Muscle of leg (tissue), 11 donors: ENCODE measurements around the gene HM13. TPM values are rescaled to one million over a fixed set of nuclear protein-coding genes. Genes with fewer than 3 reads are reported as not detected.
A peak's percentile ranks its signal among the peaks of the same experiment; 100 is the strongest.
"Not testable (repeated sequence)": the region's sequence is repeated elsewhere in the genome, so short reads cannot be mapped to it uniquely, and the experiment has no call there.

ENCODE experiments used
- DNase-seq: peaks from one replicate; pipeline ENCODE4 v3.0.0; 2013
- H3K27ac ChIP-seq: one replicate; pipeline ENCODE4 v1.5.1; 2013; ENCODE audit warnings: mild to moderate bottlenecking, low read length, control low read depth
- H3K27me3 ChIP-seq: one replicate; pipeline ENCODE4 v1.6.1; 2013; ENCODE audit warnings: low read length; ENCODE audit not compliant: control insufficient read depth, insufficient read depth
- H3K36me3 ChIP-seq: one replicate; pipeline ENCODE4 v1.6.1; 2013; ENCODE audit warnings: low read length; ENCODE audit not compliant: control insufficient read depth, insufficient read depth
- H3K4me1 ChIP-seq: one replicate; pipeline ENCODE4 v1.6.1; 2013; ENCODE audit warnings: low read length; ENCODE audit not compliant: control insufficient read depth, insufficient read depth
- H3K4me3 ChIP-seq: one replicate; pipeline ENCODE4 v1.5.1; 2013; ENCODE audit warnings: low read length, control low read depth
- H3K9me3 ChIP-seq: replicated peaks from 2 replicates; pipeline ENCODE4 v1.6.1; 2013; ENCODE audit warnings: low read depth, low read length; ENCODE audit not compliant: control insufficient read depth
- WGBS: methylation state at CpG from one replicate; pipeline ENCODE4 v1.1.5; 2013; ENCODE audit warnings: missing lambda C conversion rate; ENCODE audit not compliant: insufficient coverage; 5-methylcytosine and 5-hydroxymethylcytosine counted together
- polyA plus RNA-seq, 8 donors: library from polyadenylated mRNA; unstranded; fragments of 120-200 nt; gene quantifications; one replicate each; pipeline versions ENCODE4 v1.2.1 to v1.2.3, GENCODE V29; 2013; ENCODE audit warnings: inconsistent platforms in 1 of 8, low replicate concordance in 1 of 8; ENCODE audit not compliant: insufficient read length in 8 of 8, insufficient read depth in 1 of 8
- total RNA-seq: library from RNA; stranded (reverse); fragments of 120-200 nt; gene quantifications from one replicate; pipeline ENCODE4 v1.2.4, GENCODE V29; 2013

The HM13 gene
- total and polyA plus RNA-seq, 9 donors, result 26.4 to 105 (median 78.5) TPM

DNA sequence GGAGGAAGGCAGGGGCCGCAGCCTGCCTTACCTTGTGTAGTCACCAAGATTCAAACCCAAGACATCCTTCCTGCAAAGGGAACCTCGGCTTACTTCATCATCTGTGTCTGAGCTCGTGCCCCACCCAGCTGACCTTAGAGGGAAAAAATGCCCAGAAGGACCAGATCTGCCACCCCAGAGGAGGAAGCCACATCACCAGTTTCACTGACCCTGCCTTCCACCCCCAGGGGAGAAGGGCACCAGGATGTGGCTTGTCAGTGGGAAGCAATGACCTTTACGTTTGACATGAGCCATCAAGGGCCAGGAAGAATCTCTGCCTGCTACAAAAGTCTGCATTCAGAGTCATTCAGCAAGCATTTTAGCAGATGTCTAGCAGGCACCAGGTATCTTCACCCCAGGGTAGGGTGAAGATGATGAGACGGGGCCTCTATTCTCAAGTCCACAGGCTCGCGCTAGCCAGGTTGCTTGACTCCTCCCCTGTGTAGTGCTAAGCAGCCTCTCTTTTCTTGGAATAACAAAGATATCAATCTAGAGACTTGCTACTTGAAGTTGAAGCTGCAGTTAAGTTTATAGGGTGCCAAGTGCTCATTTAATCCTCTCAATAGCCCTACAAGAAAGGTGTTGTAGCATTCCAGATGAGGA, 28.1 kb downstream of the HM13 start:
- Histone ChIP-seq H3K36me3 (peaks cover 63% of the 10 kb centered on the region), H3K27ac (no peak overlapping the region)

GRCh38 chr20:31542963-31543362, 28.7 kb downstream of the HM13 start:
- Histone ChIP-seq H3K9me3 (no peaks in the 10 kb centered on the region), H3K27ac (no peak overlapping the region), H3K27me3 (no peaks in the 10 kb centered on the region), H3K36me3 (peaks cover 58% of the 10 kb centered on the region), H3K4me3 (no peak overlapping the region), H3K4me1 (peaks cover 13% of the 10 kb centered on the region)
- WGBS, result 86% methylated on average over 5 of the region's 8 CpGs
- DNase-seq, result no peak

More for the DNA sequence above, 28.1 kb downstream of the HM13 start:
- Histone ChIP-seq H3K27me3 (no peaks in the 10 kb centered on the region), H3K4me1 (peaks cover 13% of the 10 kb centered on the region), H3K9me3 (no peaks in the 10 kb centered on the region), H3K4me3 (no peak overlapping the region)
- WGBS, result 73% methylated on average over 2 of the region's 7 CpGs
- DNase-seq, result no peak

GRCh38 chr20:31543966-31544598, 29.8 kb downstream of the HM13 start:
- Histone ChIP-seq H3K36me3 (peaks cover 58% of the 10 kb centered on the region), H3K4me1 (peaks cover 22% of the 10 kb centered on the region), H3K27me3 (no peaks in the 10 kb centered on the region), H3K9me3 (no peaks in the 10 kb centered on the region), H3K4me3 (no peak overlapping the region), H3K27ac (peak overlapping the region; percentile 35)
- DNase-seq, result peak; percentile 80
- WGBS, result 27% methylated on average over 1 of the region's 1 CpG

DNA sequence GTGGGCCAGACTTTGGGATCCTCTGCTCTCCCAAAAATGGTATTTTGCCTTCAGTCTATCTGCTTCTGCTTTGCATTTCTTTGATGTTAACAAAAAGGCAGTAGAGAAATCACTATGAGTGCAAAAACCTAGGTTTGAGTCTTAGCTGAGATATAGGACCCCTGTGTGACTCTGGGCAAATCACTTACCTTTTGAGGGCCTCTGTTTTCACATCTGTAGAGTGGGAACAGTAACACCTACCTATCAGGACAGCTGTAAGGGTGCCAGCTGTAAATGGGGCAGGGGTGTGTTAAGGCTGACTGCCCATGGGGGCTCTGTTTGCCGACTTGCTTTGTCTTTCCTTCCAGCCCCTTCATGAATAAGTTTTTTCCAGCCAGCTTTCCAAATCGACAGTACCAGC, 30.4 kb downstream of the HM13 start:
- Histone ChIP-seq H3K27ac (no peak overlapping the region), H3K27me3 (no peaks in the 10 kb centered on the region), H3K36me3 (peaks cover 59% of the 10 kb centered on the region), H3K9me3 (no peaks in the 10 kb centered on the region), H3K4me3 (no peak overlapping the region), H3K4me1 (peaks cover 22% of the 10 kb centered on the region)
- 92% methylated on average over 2 of the region's 2 CpGs for WGBS
- peak; percentile 28 for DNase-seq

- DNase-seq, H3K27me3 ChIP-seq, H3K9me3 ChIP-seq, H3K27ac ChIP-seq, H3K4me3 ChIP-seq: not testable (repeated sequence)
- WGBS, result no CpG with 5 or more reads among the region's 5 CpGs
- peaks cover 59% of the 10 kb centered on the region for H3K36me3 ChIP-seq
- peaks cover 22% of the 10 kb centered on the region for H3K4me1 ChIP-seq
These were observed 31.4 kb downstream of the HM13 start for GRCh38 chr20:31545621-31546040.

- DNase-seq, result peak; percentile 95
- no peaks in the 10 kb centered on the region for H3K27me3 ChIP-seq
- H3K4me1 ChIP-seq, result peaks cover 22% of the 10 kb centered on the region
- WGBS, result 46% methylated on average over 31 of the region's 36 CpGs
- peak overlapping the region; percentile 64 for H3K4me3 ChIP-seq
- H3K27ac ChIP-seq, result peak overlapping the region; percentile 98
- H3K9me3 ChIP-seq, result no peaks in the 10 kb centered on the region
- H3K36me3 ChIP-seq, result peaks cover 68% of the 10 kb centered on the region
These were observed 32.9 kb downstream of the HM13 start for GRCh38 chr20:31547017-31547675.

DNA sequence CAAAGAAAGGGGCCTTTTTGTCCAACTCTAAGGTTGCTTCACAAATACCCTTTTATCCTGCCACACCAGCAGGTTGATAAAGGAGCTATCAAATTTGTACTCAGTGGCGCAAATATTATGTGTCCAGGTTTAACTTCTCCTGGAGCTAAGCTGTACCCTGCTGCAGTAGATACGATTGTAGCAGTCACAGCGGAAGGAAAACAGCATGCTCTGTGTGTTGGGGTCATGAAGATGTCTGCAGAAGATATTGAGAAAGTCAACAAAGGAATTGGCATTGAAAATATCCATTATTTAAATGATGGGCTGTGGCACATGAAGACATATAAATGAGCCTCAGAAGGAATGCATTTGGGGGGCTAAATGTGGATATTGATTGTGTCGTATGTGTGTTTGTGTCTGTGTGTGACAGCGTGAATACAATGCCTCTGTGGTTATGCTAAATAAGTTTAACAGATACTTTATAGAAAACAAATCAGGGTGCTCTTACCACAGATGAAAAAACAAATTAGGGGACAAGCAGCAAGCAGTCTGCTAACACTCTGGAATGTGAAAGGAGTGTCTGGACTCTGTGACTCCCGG, 33.6 kb downstream of the HM13 start:
- Histone ChIP-seq H3K4me3 (peak overlapping the region; percentile 64), H3K9me3 (no peaks in the 10 kb centered on the region), H3K4me1 (peaks cover 22% of the 10 kb centered on the region), H3K27me3 (no peaks in the 10 kb centered on the region), H3K27ac (peak overlapping the region; percentile 98), H3K36me3 (peaks cover 68% of the 10 kb centered on the region)
- peak; percentile 22 for DNase-seq
- 62% methylated on average over 3 of the region's 6 CpGs for WGBS

GRCh38 chr20:31548820-31549512, 34.7 kb downstream of the HM13 start:
- Histone ChIP-seq H3K27ac (no peak overlapping the region), H3K9me3 (no peaks in the 10 kb centered on the region), H3K36me3 (peaks cover 68% of the 10 kb centered on the region), H3K27me3 (no peaks in the 10 kb centered on the region), H3K4me3 (no peak overlapping the region), H3K4me1 (peaks cover 20% of the 10 kb centered on the region)
- 95% methylated on average over 10 of the region's 11 CpGs for WGBS
- no peak for DNase-seq

GRCh38 chr20:31549513-31549880, 35.3 kb downstream of the HM13 start:
- Histone ChIP-seq H3K27ac (no peak overlapping the region), H3K36me3 (peaks cover 68% of the 10 kb centered on the region)
- WGBS, result 84% methylated on average over 5 of the region's 5 CpGs

GRCh38 chr20:31550099-31550498, 35.9 kb downstream of the HM13 start:
- Histone ChIP-seq H3K4me1 (peaks cover 16% of the 10 kb centered on the region), H3K36me3 (peaks cover 72% of the 10 kb centered on the region), H3K9me3 (no peaks in the 10 kb centered on the region), H3K27me3 (no peaks in the 10 kb centered on the region), H3K4me3 (no peak overlapping the region), H3K27ac (no peak overlapping the region)
- no peak for DNase-seq
- 83% methylated on average over 10 of the region's 13 CpGs for WGBS

More at GRCh38 chr20:31549513-31549880, 35.3 kb downstream of the HM13 start:
- H3K9me3 ChIP-seq, result no peaks in the 10 kb centered on the region
- DNase-seq, result no peak
- no peaks in the 10 kb centered on the region for H3K27me3 ChIP-seq
- no peak overlapping the region for H3K4me3 ChIP-seq
- H3K4me1 ChIP-seq, result peaks cover 16% of the 10 kb centered on the region
